IPS-15b (cell line): ENCODE data around the gene PYGM.

Experiments used
- H3K27me3 ChIP-seq: one replicate; pipeline ENCODE4 v1.6.1; 2013; ENCODE audit warnings: low read length; ENCODE audit not compliant: control insufficient read depth, insufficient read depth
- H3K36me3 ChIP-seq: one replicate; pipeline ENCODE4 v1.6.1; 2013; ENCODE audit warnings: low read length; ENCODE audit not compliant: control insufficient read depth, insufficient read depth
- H3K4me1 ChIP-seq: one replicate; pipeline ENCODE4 v1.6.1; 2013; ENCODE audit warnings: mild to moderate bottlenecking, low read length; ENCODE audit not compliant: control insufficient read depth, insufficient read depth
- H3K4me3 ChIP-seq: one replicate; pipeline ENCODE4 v1.5.1; 2013; ENCODE audit warnings: low read depth, low read length
- H3K9ac ChIP-seq: one replicate; pipeline ENCODE4 v1.6.1; 2013; ENCODE audit warnings: low read depth, mild to moderate bottlenecking, low read length
- H3K9me3 ChIP-seq: one replicate; pipeline ENCODE4 v1.6.1; 2013; ENCODE audit warnings: mild to moderate bottlenecking, low read length; ENCODE audit not compliant: control insufficient read depth, insufficient read depth

Gene PYGM

GRCh38 chr11:64759722-64760719 lies at the start of gene PYGM:
Gene PYGM, minus strand, starts transcription at chr11:64759974. Its CDS starts 76 bp downstream, at chr11:64759898.
- Histone ChIP-seq H3K27me3 (no peaks in the 10 kb centered on the region), H3K9ac (peak within 1 kb of the TSS; percentile 37), H3K4me1 (peaks cover 35% of the 10 kb centered on the region), H3K9me3 (no peaks in the 10 kb centered on the region), H3K36me3 (peaks cover 14% of the 10 kb centered on the region), H3K4me3 (peak within 1 kb of the TSS; percentile 13)

GRCh38 chr11:64805481-64805880 lies 45.7 kb upstream of the PYGM start:
- no peak overlapping the region for H3K4me3 ChIP-seq

GRCh38 chr11:64804346-64805210 lies 44.8 kb upstream of the PYGM start:
- Histone ChIP-seq H3K4me1 (peaks cover 6% of the 10 kb centered on the region), H3K36me3 (peaks cover 30% of the 10 kb centered on the region), H3K9ac (no peak overlapping the region), H3K27me3 (no peaks in the 10 kb centered on the region), H3K9me3 (no peaks in the 10 kb centered on the region), H3K4me3 (peak overlapping the region; percentile 71)

More at GRCh38 chr11:64805481-64805880, 45.7 kb upstream of the PYGM start:
- Histone ChIP-seq H3K27me3 (no peaks in the 10 kb centered on the region), H3K9ac (no peak overlapping the region), H3K4me1 (peaks cover 6% of the 10 kb centered on the region), H3K36me3 (peaks cover 30% of the 10 kb centered on the region), H3K9me3 (no peaks in the 10 kb centered on the region)

- H3K9ac ChIP-seq = peak overlapping the region; percentile 50
Observed at GRCh38 chr11:64803846-64804345, 44.1 kb upstream of the PYGM start.

GRCh38 chr11:64803158-64803845 lies 43.5 kb upstream of the PYGM start, which contains the start of gene MAP4K2:
Gene MAP4K2, minus strand, starts transcription at chr11:64803214. Its CDS starts 65 bp downstream, at chr11:64803149.
- peaks cover 3% of the 10 kb centered on the region for H3K4me1 ChIP-seq
- H3K36me3 ChIP-seq = peaks cover 30% of the 10 kb centered on the region
- H3K9ac ChIP-seq = peak within 1 kb of the TSS; percentile 50
- no peaks in the 10 kb centered on the region for H3K9me3 ChIP-seq
- H3K27me3 ChIP-seq = no peaks in the 10 kb centered on the region
- H3K4me3 ChIP-seq = peak within 1 kb of the TSS; percentile 71

More at GRCh38 chr11:64803846-64804345, 44.1 kb upstream of the PYGM start:
- Histone ChIP-seq H3K4me1 (peaks cover 3% of the 10 kb centered on the region), H3K27me3 (no peaks in the 10 kb centered on the region), H3K9me3 (no peaks in the 10 kb centered on the region), H3K36me3 (peaks cover 30% of the 10 kb centered on the region), H3K4me3 (peak overlapping the region; percentile 71)

- Histone ChIP-seq H3K9ac (no peak overlapping the region), H3K9me3 (no peaks in the 10 kb centered on the region), H3K4me3 (peak overlapping the region; percentile 56), H3K4me1 (peaks cover 3% of the 10 kb centered on the region), H3K36me3 (peaks cover 27% of the 10 kb centered on the region), H3K27me3 (no peaks in the 10 kb centered on the region)
Observed at GRCh38 chr11:64802370-64803157, 42.8 kb upstream of the PYGM start.

- no peak overlapping the region for H3K4me3 ChIP-seq
- H3K9me3 ChIP-seq = no peaks in the 10 kb centered on the region
- peaks cover 3% of the 10 kb centered on the region for H3K4me1 ChIP-seq
- no peak overlapping the region for H3K9ac ChIP-seq
- peaks cover 21% of the 10 kb centered on the region for H3K36me3 ChIP-seq
- no peaks in the 10 kb centered on the region for H3K27me3 ChIP-seq
Observed at GRCh38 chr11:64801561-64802369, 42.0 kb upstream of the PYGM start.

GRCh38 chr11:64801158-64801464 lies 41.3 kb upstream of the PYGM start:
- Histone ChIP-seq H3K27me3 (no peaks in the 10 kb centered on the region), H3K36me3 (peaks cover 20% of the 10 kb centered on the region), H3K9me3 (no peaks in the 10 kb centered on the region), H3K4me1 (peaks cover 3% of the 10 kb centered on the region), H3K4me3 (no peak overlapping the region), H3K9ac (no peak overlapping the region)

- no peaks in the 10 kb centered on the region for H3K9me3 ChIP-seq
Observed at GRCh38 chr11:64800303-64801157, 40.8 kb upstream of the PYGM start.

More at GRCh38 chr11:64800303-64801157, 40.8 kb upstream of the PYGM start:
- Histone ChIP-seq H3K9ac (no peak overlapping the region), H3K4me1 (peaks cover 3% of the 10 kb centered on the region), H3K27me3 (no peaks in the 10 kb centered on the region), H3K4me3 (no peak overlapping the region), H3K36me3 (peaks cover 15% of the 10 kb centered on the region)
